HG02798 (cell line): ENCODE data around the gene ZNF792.
"Not testable (repeated sequence)": the region's sequence is repeated elsewhere in the genome, so short reads cannot be mapped to it uniquely, and the experiment has no call there.

ENCODE experiments used
- ATAC-seq: cut with Tn5 transposase; IDR thresholded peaks from one replicate; pipeline ENCODE4 v1.9.1; 2021; ENCODE audit warnings: mild to moderate bottlenecking; ENCODE audit not compliant: unreplicated experiment, poor library complexity

The ZNF792 gene

GRCh38 chr19:34963573-34964406 is at the start of gene ZNF792:
Gene ZNF792 (minus strand): TSS chr19:34964229. CDS start chr19:34963662, 567 bp downstream.
- ATAC-seq: peak; percentile 67

GRCh38 chr19:35013041-35013819 is 49.2 kb upstream of the ZNF792 start:
- ATAC-seq: peak; percentile 60

DNA sequence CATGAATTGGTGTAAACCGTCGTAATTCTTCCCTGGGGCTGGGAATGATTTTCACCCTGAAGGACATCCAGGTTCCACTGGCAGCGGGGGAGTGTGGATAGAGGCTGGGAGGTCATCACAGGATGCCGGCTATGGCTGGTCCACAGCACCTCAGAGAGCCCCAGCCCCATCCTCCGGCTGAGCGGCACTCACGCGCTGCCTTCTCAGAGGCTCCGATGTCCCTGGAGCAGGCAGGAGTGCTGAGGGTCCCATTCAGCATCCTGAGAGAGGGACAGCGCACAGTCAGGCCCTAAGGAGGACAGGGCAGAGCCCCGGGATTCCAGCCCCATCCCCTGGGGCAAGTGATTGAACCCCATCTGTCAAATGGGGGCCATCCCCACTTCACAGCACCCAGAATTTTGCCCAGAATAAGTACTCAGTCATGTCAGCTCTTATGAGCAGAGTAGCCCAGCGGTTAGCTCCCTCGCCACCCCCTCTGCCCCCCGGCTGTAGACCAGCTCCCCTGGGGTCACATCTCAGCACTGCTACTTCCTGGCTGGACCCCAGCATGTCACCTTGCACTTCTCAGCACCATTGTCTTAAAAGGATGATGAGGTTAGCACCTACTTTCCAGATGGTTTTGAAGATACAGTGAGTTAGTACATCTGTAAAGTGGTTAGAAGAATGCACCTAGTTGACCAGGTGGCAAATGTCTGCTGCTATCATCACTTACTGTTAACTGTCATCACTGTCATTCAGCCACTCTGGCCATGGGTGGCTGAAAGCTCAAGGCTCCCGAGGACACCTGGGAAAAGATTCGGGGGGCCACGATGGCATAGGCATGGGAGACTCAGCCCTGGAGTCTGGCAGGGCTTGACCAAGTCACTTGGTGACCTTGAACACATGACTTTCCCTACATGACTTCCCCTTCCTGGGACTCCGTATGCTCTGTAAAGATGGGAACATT is 48.0 kb upstream of the ZNF792 start:
- ATAC-seq: no peak

DNA sequence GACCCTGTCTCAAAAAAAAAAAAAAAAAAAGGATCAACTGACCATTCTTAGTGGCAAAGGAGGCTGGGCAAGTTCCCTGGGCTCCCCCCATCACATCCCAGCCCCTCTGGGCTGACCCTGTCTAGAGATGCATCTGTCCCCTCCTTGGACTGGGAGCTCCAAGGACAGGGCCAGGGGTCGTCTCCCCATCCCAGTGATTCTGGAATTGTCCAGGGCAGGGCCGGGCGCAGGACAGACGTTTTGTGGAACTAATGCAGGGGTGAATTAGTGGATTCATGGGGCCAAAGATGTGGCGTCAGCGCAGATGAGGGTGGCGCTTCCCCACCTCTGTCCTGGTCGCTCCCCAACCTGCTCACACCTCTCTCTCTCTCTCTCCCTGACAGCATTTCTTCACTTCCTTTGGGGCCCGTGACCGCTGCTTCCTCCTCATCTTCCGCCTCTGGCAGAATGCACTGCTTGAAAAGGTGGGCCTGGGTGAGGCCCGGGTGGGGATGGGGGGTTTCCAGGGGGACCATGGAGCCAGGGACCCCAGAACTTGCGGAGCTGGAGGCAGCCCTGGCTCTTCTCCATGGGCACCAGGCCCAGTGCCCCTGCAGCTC is 47.2 kb upstream of the ZNF792 start:
- ATAC-seq: no peak

- no peak for ATAC-seq
Measured at GRCh38 chr19:35009424-35010415, 45.7 kb upstream of the ZNF792 start.

DNA sequence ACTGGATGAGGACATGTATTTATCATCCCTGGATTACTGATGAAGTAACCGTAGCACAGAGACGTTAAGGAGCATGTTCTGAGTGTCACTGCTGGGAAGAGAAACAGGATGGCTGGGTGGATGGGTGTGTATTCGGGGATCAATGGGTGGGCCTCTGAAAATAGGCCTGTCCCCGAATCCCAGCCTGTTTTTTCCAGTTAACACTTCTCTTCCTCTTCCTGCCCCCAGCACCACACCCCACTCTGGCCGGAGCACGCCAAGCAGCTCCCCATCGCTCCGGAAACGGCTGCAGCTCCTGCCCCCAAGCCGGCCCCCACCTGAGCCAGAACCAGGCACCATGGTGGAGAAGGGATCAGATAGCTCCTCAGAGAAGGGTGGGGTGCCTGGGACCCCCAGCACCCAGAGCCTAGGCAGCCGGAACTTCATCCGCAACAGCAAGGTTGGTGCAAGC is 44.9 kb upstream of the ZNF792 start:
- ATAC-seq: no peak

DNA sequence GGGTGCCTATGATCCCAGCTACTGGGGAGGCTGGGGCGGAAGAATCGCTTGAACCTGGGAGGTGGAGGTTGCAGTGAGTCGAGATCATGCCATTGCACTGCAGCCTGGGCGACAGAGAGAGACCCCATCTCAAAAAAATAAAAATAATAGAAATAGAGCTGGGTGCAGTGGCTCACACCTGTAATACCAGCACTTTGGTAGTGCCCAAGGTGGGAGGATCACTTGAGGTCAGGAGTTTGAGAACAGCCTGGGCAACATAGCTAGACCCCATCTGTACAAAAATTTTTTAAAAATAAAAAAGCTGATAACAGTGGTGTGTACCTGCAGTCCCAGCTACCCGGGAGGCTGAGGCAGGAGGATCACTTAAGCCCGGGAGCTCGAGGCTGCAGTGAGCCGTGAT is 43.4 kb upstream of the ZNF792 start:
- not testable (repeated sequence) for ATAC-seq

DNA sequence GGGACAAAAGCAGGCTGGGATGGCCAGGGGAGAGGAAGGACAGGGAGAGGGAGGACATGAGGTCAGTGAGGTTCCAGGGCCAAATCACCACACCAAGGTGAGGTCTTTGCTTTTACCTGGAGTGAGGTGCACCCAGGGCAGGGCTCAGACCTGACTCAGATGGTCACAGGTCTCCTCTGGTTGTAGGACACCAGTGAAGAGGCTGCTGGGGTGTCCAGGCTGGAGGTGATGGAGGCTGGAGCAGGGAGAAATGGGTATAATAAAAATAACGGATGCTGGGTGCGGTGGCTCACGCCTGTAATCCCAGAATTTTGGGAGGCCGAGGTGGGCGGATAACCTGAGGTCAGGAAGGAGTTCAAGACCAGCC is 43.0 kb upstream of the ZNF792 start:
- ATAC-seq: no peak

DNA sequence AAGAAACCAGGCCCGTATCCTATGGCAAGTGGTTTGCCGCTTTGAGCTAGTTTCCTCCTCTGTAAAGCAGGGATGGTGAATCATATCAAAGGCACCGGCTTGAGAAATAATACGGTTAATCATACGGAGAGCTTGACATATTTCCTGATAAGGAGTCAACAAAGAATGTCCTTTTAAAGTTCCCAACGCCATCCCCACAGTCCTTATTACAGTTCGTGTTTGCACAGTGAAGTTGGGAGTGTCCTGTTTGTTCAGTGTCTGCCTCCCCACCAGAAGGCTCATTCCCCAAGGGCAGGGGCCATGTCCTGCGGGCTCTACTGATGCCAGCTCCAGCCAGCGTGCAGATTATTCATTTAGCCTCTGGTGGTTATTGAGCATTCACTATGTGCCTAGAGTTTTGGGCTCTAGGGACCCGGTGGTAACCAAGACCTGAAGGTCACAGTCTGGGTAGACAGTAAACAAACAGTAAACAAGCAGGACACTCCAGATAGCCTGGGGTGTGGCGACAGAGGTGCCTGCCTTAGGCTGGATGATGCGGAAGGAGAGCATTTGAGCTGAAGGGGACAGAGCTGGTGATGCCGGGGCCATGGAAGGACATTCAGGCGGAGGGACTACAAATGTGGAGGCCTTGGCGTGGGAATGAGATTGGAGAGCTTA is 42.4 kb upstream of the ZNF792 start:
- ATAC-seq: no peak

DNA sequence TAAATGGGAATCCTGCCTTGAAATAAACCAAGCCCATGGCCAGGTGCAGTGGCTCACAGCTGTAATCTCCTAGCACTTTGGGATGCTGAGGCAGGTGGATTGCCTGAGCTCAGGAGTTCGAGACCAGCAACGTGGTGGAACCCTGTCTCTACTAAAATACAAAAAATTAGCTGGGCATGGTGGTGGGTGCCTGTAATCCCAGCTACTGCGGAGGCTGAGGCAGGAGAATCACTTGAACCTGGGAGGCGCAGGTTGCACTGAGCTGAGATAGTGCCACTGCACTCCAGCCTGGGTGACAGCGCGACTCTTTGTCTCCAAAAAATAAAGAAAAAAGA is 41.9 kb upstream of the ZNF792 start:
- not testable (repeated sequence) for ATAC-seq

- no peak for ATAC-seq
Measured at GRCh38 chr19:35005256-35005977, 41.4 kb upstream of the ZNF792 start.

GRCh38 chr19:35004517-35005255 is 40.7 kb upstream of the ZNF792 start:
- no peak for ATAC-seq

DNA sequence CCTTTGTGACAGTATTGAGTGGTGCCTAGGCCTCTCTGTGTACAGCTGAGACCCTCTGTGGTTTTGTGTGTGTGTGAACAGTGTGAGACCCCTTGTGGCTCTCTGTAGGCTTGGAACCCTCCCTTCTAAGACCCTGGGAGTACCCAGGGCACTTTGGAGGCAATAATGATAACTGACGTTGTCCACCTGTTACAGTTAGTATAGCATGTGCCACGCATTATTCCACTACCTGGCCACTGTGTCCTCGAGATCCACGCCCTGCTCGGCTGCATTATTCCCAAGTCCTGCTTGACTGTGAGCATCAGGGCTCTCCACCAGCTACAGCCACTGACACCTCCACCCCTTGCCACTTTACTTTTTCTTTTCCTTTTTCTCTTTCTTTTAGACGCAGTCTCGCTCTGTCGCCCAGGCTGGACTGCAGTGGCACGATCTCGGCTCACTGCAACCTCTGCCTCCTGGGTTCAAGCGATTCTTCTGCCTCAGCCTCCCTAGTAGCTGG is 38.1 kb upstream of the ZNF792 start:
- no peak for ATAC-seq

- peak; percentile 14 for ATAC-seq
Measured at GRCh38 chr19:35000647-35001501, 36.8 kb upstream of the ZNF792 start.

- ATAC-seq: no peak
Measured at GRCh38 chr19:35000338-35000646, 36.3 kb upstream of the ZNF792 start.
